ENCODE data around the gene FUT7. TPM values are rescaled to one million over a fixed set of nuclear protein-coding genes. Genes with fewer than 3 reads are reported as not detected.
"Not testable (repeated sequence)": the region's sequence is repeated elsewhere in the genome, so short reads cannot be mapped to it uniquely, and the experiment has no call there.

Gene FUT7
- total RNA-seq, 1 donor from 2014 or later = not detected

DNA sequence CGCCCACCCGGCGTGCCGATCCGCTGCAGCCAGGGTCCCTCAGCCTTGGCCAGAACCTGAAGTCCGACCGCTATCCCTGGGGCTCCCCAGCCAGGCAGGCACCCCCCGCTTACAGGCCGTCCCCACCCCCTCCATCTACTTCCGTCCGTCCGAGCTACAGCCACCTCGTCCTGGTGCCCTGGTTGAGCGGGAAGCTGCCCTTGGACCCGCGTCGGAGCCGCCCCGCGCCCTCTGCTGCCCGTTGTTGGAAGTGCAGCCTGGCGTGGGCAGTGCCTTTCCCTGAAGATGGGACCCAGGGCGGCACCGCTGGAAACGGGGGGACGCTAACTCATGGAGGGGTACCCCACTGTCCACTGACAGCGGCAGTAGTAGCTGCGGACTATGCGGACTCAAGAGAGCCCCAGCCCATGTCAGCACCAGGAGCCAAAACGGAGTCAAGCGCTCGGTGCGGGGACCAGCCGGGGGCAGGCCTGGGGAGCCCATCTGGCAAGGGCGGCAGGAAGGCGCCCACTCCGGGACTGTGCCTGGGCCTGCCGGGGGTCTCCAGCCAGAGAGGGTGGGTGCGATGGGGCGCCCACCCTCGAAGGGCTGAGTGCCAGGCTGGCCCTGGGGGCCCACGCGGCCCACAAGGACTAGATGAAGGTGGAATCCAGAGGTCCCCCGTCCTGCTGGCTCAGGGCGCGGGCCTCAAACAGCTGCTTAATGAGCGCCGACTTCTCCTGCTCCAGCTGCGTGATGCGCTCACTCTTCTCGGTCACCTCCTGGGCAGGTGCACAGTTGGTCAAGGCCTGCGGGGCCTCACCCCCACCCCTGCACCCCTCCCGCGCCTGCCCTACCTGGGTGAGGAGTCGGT, 32.4 kb upstream of the FUT7 start:
- Histone ChIP-seq H3K27me3 (ENCODE audit: control insufficient read depth, insufficient read depth, low read length) (no peaks in the 10 kb centered on the region), H3K4me3 (ENCODE audit: low read depth, low read length) (no peak overlapping the region), H3K36me3 (ENCODE audit: control insufficient read depth, insufficient read depth, low read length) (no peaks in the 10 kb centered on the region)
- TF ChIP-seq, protein P1, sequence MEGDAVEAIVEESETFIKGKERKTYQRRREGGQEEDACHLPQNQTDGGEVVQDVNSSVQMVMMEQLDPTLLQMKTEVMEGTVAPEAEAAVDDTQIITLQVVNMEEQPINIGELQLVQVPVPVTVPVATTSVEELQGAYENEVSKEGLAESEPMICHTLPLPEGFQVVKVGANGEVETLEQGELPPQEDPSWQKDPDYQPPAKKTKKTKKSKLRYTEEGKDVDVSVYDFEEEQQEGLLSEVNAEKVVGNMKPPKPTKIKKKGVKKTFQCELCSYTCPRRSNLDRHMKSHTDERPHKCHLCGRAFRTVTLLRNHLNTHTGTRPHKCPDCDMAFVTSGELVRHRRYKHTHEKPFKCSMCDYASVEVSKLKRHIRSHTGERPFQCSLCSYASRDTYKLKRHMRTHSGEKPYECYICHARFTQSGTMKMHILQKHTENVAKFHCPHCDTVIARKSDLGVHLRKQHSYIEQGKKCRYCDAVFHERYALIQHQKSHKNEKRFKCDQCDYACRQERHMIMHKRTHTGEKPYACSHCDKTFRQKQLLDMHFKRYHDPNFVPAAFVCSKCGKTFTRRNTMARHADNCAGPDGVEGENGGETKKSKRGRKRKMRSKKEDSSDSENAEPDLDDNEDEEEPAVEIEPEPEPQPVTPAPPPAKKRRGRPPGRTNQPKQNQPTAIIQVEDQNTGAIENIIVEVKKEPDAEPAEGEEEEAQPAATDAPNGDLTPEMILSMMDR (IDR thresholded peaks at IDR 0.05; ENCODE audit: insufficient read depth, low read length, severe bottlenecking) = peak; percentile 92
- DNase-seq (ENCODE audit: low read depth) (no peak), FAIRE-seq (no peak)

DNA sequence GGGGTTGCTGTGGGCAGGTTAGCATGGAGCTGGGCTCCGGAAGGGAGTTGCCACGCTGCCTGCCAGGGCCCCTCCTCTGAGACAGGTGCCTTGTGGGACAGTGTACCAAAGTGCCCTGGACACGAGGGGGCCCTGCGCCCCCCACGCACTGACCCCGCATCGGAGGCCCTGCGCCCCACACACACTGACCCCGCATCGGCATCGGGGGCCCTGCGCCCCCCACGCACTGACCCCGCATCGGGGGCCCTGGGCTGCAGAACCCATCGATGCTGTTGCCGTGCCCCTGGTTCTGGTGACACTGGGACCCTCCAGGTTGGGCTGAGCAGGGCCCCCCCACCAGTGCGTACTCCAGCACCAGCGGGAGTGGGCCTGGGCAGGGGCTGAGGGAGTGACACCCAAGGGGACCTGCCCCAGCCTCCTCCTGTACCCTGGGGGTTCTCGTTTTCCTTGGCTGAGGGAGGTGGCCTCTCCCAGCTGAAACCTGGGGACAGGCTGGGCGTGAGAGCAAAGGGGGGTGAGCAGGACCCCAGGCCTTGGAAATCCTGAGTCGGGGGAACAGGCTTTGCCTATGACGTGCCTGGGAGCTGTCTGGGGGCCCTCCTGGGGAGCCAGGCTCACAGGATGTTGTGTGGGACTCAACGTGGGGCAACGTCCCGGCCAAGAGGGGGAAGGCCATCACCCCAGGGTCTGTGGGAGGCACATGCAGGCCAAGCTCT, 31.6 kb upstream of the FUT7 start:
- no peak for FAIRE-seq
- TF ChIP-seq, protein P1 (IDR thresholded peaks at IDR 0.05; ENCODE audit: insufficient read depth, low read length, severe bottlenecking) = no peak
- no peaks in the 10 kb centered on the region for H3K27me3 ChIP-seq (ENCODE audit: control insufficient read depth, insufficient read depth, low read length)
- H3K36me3 ChIP-seq (ENCODE audit: control insufficient read depth, insufficient read depth, low read length) = no peaks in the 10 kb centered on the region
- DNase-seq (ENCODE audit: low read depth) = no peak
- no peak overlapping the region for H3K4me3 ChIP-seq (ENCODE audit: low read depth, low read length)

DNA sequence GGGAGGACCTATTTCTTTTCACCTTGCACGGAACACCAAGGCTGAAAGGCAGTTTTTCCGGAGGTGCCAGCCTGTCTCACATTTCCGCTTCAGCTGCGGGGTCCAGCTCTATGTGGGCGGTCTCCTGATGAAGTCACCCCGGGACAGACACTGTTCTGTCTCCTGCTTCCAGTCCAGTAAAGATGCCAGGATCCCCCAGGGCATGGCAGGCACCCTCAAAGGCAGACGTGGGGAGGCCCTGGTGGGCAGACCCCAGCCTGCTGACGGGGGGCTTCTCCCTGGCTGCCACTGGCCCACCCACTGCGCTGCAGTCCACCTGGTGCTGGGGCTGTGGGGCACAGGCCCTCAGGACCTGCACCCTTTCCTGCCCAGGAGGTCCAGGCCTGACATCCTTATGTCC, 30.9 kb upstream of the FUT7 start:
- not testable (repeated sequence) for H3K4me3 ChIP-seq (ENCODE audit: low read depth, low read length); FAIRE-seq; H3K27me3 ChIP-seq (ENCODE audit: control insufficient read depth, insufficient read depth, low read length); H3K36me3 ChIP-seq (ENCODE audit: control insufficient read depth, insufficient read depth, low read length); DNase-seq (ENCODE audit: low read depth)

DNA sequence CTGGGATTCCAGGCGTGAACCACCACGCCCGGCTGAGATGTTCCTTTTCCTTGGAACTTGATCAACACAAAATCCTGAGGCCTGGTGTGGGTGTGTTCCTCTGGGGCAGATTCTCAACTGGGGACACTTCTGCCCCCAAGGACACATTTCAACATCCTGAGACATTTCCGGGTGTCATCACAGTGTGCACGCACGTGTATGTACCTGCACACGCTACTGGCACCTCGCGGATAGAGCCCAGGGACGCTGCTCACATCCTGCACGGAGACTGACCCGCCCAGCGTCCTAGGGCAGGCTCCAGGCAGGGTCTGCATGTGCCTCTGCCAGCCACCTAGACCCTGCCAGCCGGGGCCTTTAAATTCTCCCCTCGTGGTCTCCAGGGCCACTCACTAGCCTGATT, 30.5 kb upstream of the FUT7 start:
- TF ChIP-seq, protein P1 (IDR thresholded peaks at IDR 0.05; ENCODE audit: insufficient read depth, low read length, severe bottlenecking) = no peak
- H3K27me3 ChIP-seq (ENCODE audit: control insufficient read depth, insufficient read depth, low read length) = no peaks in the 10 kb centered on the region
- no peaks in the 10 kb centered on the region for H3K36me3 ChIP-seq (ENCODE audit: control insufficient read depth, insufficient read depth, low read length)
- no peak for DNase-seq (ENCODE audit: low read depth)
- H3K4me3 ChIP-seq (ENCODE audit: low read depth, low read length) = no peak overlapping the region
- FAIRE-seq = peak; percentile 18

DNA sequence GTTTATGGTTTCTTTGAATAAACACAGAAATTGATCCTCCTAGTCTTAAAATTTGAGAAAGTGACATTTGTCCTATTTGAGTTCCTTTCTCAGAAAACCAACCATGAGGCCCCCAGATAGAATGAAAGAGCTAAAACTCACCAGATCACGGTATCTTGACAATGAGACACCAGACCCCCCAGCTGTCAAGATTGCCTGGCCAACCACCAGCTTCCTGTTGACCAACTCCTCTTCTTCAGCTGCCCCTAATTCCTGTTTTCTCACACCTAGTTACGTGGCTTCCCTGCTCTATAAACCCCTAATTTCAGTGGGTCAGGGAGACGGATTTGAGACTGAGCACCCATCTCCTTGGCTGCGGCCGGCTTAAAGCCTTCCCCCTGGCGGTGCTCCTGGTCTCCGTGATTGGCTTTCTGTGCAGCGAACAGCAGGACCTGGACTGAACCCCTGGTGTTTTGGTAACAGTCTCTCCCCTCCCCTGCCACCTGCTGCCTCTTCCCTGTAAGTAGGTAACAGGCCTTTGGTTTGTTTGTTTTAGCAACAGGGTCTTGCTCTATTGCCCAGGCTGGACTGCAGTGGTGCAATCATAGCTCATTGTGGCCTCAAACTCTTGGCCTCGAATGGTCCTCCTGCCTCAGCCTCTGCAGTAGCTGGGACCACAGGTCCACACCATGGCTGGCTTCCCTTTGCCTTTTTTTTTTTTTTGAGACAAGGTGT, 26.8 kb upstream of the FUT7 start:
- FAIRE-seq (no peak), DNase-seq (ENCODE audit: low read depth) (no peak)
- TF ChIP-seq, protein P1 (IDR thresholded peaks at IDR 0.05; ENCODE audit: insufficient read depth, low read length, severe bottlenecking) = no peak

DNA sequence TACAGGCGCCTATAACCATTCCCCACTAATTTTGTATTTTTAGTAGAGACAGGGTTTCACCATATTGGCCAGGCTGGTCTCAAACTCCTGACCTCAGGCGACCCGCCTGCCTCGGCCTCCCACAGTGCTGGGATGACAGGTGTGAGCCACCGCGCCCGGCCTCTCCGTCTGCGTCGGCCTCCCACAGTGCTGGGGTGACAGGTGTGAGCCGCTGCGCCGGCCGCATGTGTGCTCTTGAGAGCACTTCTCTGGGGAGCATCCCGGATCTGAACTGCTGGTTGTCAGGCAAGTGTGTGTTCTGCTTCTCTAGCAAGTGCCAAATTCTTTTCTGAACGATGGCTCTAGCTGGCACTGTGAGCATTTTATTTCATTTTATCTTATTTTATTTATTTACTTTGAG, 25.7 kb upstream of the FUT7 start:
- TF ChIP-seq, protein P1 (IDR thresholded peaks at IDR 0.05; ENCODE audit: insufficient read depth, low read length, severe bottlenecking) = no peak
- DNase-seq (ENCODE audit: low read depth) = no peak
- H3K36me3 ChIP-seq (ENCODE audit: control insufficient read depth, insufficient read depth, low read length) = no peaks in the 10 kb centered on the region
- no peak for FAIRE-seq
- no peak overlapping the region for H3K4me3 ChIP-seq (ENCODE audit: low read depth, low read length)
- peaks cover under 1% of the 10 kb centered on the region for H3K27me3 ChIP-seq (ENCODE audit: control insufficient read depth, insufficient read depth, low read length)

More for the DNA sequence above, 26.8 kb upstream of the FUT7 start:
- no peaks in the 10 kb centered on the region for H3K27me3 ChIP-seq (ENCODE audit: control insufficient read depth, insufficient read depth, low read length)
- H3K36me3 ChIP-seq (ENCODE audit: control insufficient read depth, insufficient read depth, low read length) = no peaks in the 10 kb centered on the region
- H3K4me3 ChIP-seq (ENCODE audit: low read depth, low read length) = no peak overlapping the region
